Caco-2 (cell line): ENCODE measurements around the gene GGCT. TPM values are rescaled to one million over a fixed set of nuclear protein-coding genes. Genes with fewer than 3 reads are reported as not detected.

Experiments
- BruUV-seq: library from RNA; stranded (reverse); fragments of 400-500 nt; replicated peaks from 2 replicates; lab custom pipeline; 2021; lab: Mats Ljungman, UMichigan
- CTCF ChIA-PET: fragments of 300-600 bp; sonication (Branson Sonifier 250); formaldehyde crosslinking; loops from one replicate; lab custom pipeline; 2022; ENCODE audit warnings: antibody characterized with exemption; lab: Charles Lee
- POLR2A ChIA-PET: fragments of 300-600 bp; sonication (Branson Sonifier 250); formaldehyde crosslinking; loops from one replicate; lab custom pipeline; 2022; ENCODE audit warnings: antibody characterized with exemption; lab: Charles Lee
- DNase-seq, 2 experiments: peaks; one replicate each; pipeline versions ENCODE4 v3.0.0 to v3.0.0-alpha.2; 2020 to 2022
- H3K27me3 ChIP-seq: replicated peaks from 2 replicates; pipeline ENCODE4 v1.6.0; 2011; ENCODE audit warnings: low read length; ENCODE audit not compliant: control insufficient read depth, insufficient read depth
- H3K36me3 ChIP-seq: 2 replicates; pipeline ENCODE4 v1.5.1; 2011; ENCODE audit warnings: low read length; ENCODE audit not compliant: control insufficient read depth, insufficient read depth
- H3K4me1 ChIP-seq: fragments of 250-450 bp; sonication (Bioruptor Pico); 2 replicates; pipeline ENCODE4 v1.5.1; 2020; ENCODE audit warnings: mild to moderate bottlenecking
- H3K4me3 ChIP-seq: 2 replicates; pipeline ENCODE4 v1.5.1; 2011; ENCODE audit warnings: low read depth, mild to moderate bottlenecking, control low read depth, low read length
- H3K9me3 ChIP-seq: fragments of 250-450 bp; sonication (Bioruptor Pico); 2 replicates; pipeline ENCODE4 v1.5.1; 2020; ENCODE audit warnings: mild to moderate bottlenecking, moderate library complexity
- H3K27ac Mint-ChIP-seq: one replicate; pipeline ENCODE4 v1.8.0; 2022; ENCODE audit warnings: mixed read lengths; ENCODE audit not compliant: unreplicated experiment
- H3K27me3 Mint-ChIP-seq: one replicate; pipeline ENCODE4 v1.8.0; 2022; ENCODE audit warnings: mixed read lengths; ENCODE audit not compliant: insufficient read depth, unreplicated experiment
- H3K36me3 Mint-ChIP-seq: one replicate; pipeline ENCODE4 v1.8.0; 2022; ENCODE audit warnings: mild to moderate bottlenecking, mixed read lengths; ENCODE audit not compliant: insufficient read depth, unreplicated experiment
- H3K4me1 Mint-ChIP-seq: one replicate; pipeline ENCODE4 v1.8.0; 2022; ENCODE audit warnings: low read depth, mixed read lengths; ENCODE audit not compliant: unreplicated experiment
- H3K4me3 Mint-ChIP-seq: one replicate; pipeline ENCODE4 v1.8.0; 2022; ENCODE audit warnings: mild to moderate bottlenecking, moderate library complexity, mixed read lengths; ENCODE audit not compliant: unreplicated experiment
- H3K9me3 Mint-ChIP-seq: one replicate; pipeline ENCODE4 v1.8.0; 2022; ENCODE audit warnings: mixed read lengths; ENCODE audit not compliant: unreplicated experiment
- intact Hi-C: fragments of 100-400 bp; cut with micrococcal nuclease; formaldehyde crosslinking; loops from one replicate; pipeline ENCODE4 v1.10.0; 2022; ENCODE audit not compliant: unreplicated experiment
- total RNA-seq: library from RNA; stranded (reverse); gene quantifications from 2 replicates; pipeline ENCODE4 v1.2.3, GENCODE V29; 2022
- TF ChIP-seq, protein P1 (sequence below), 2 experiments: fragments of 200-600 bp in 1 of 2; IDR thresholded peaks; 1 replicate in 1 of 2; 2 replicates in 1 of 2; pipeline versions ENCODE4 v1.5.1 to v1.8.0; 2011 to 2022; ENCODE audit warnings: antibody characterized with exemption in 1 of 2, control low read depth in 1 of 2, inconsistent platforms in 1 of 2, low read depth in 1 of 2, low read length in 1 of 2, mild to moderate bottlenecking in 1 of 2, moderate library complexity in 1 of 2; ENCODE audit not compliant: insufficient read depth in 1 of 2, severe bottlenecking in 1 of 2, unreplicated experiment in 1 of 2

Gene GGCT
- total RNA-seq, 1 experiment from 2014 or later = 75.2 TPM

DNA sequence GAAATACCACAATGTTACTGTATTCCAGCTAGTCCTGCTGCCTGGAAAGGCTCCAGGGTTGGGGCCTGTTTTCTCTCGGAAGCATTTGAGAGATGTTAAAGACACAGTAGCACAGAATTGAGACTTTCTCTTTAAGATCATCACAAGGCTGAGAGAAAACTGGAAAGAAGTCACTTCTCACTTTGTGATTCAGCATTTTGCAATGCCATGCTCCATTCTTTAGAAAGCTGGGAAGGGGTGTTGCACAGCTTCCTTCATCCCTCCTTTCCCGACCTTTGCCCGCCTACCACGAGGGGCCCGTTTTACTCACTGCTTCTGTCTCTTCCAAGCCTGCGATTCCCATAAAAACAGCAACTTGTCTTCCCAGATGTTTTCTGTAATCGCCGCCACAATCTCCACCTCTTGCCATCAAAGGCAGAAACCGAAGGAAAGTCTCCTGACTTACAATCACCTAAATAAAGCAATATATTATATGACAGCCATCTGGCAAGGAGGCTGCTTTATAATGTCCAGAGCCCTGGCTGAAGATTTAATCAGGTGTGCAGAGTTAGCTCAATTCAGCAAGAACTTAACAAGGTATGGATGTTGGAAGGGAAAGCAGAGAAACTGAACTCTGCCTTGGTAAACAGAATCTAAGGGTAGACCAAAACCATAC is 44.9 kb downstream of the GGCT start:
- Mint-ChIP-seq H3K4me3 (peak overlapping the region; percentile 29), H3K4me1 (peaks cover 15% of the 10 kb centered on the region), H3K9me3 (no peaks in the 10 kb centered on the region), H3K27ac (peak overlapping the region; percentile 45), H3K36me3 (peaks cover 10% of the 10 kb centered on the region), H3K27me3 (no peaks in the 10 kb centered on the region)
- no peak overlapping the region for H3K4me3 ChIP-seq
- no peaks in the 10 kb centered on the region for H3K36me3 ChIP-seq
- intact Hi-C loops = no loop called here
- ChIA-PET POLR2A (interaction anchor here (0.6 kb wide), 1 partner anchor 34 kb away, joined by 4 read pairs; no protein-coding TSS in a partner anchor), CTCF (interaction anchor here (2.0 kb wide), 1 partner anchor 9 kb away, joined by 13 read pairs; no protein-coding TSS in a partner anchor)
- peak; percentile 60 to 80 for DNase-seq
- TF ChIP-seq, protein P1, sequence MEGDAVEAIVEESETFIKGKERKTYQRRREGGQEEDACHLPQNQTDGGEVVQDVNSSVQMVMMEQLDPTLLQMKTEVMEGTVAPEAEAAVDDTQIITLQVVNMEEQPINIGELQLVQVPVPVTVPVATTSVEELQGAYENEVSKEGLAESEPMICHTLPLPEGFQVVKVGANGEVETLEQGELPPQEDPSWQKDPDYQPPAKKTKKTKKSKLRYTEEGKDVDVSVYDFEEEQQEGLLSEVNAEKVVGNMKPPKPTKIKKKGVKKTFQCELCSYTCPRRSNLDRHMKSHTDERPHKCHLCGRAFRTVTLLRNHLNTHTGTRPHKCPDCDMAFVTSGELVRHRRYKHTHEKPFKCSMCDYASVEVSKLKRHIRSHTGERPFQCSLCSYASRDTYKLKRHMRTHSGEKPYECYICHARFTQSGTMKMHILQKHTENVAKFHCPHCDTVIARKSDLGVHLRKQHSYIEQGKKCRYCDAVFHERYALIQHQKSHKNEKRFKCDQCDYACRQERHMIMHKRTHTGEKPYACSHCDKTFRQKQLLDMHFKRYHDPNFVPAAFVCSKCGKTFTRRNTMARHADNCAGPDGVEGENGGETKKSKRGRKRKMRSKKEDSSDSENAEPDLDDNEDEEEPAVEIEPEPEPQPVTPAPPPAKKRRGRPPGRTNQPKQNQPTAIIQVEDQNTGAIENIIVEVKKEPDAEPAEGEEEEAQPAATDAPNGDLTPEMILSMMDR (IDR thresholded peaks at IDR 0.05; ENCODE audit: insufficient read depth in 1 of 2, low read depth in 1 of 2, low read length in 1 of 2, severe bottlenecking in 1 of 2, unreplicated experiment in 1 of 2) = no peak
- no peaks in the 10 kb centered on the region for H3K27me3 ChIP-seq
- peaks cover 22% of the 10 kb centered on the region for H3K4me1 ChIP-seq
- BruUV-seq = no TSS peak
- no peaks in the 10 kb centered on the region for H3K9me3 ChIP-seq

DNA sequence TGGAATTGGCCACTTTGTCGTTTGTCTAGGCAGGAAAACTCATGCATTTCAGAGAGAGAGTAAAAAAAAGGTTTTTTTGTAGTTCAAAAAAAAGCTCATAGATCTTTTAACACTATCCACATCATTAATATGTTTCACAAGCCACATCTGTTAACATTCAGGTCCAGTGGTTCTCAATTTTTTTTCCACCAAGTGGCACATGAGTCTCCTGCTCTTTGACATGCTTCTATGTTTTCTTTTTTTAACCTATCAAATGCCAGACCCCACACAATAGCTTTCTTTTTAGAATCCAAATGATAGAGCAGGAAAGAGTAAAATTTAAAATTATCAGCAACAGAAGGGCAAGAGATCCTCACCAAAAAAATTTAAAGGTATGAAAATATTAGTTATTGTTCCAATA is 46.3 kb downstream of the GGCT start:
- no peaks in the 10 kb centered on the region for H3K27me3 Mint-ChIP-seq
- peaks cover 23% of the 10 kb centered on the region for H3K4me1 ChIP-seq
- H3K4me3 Mint-ChIP-seq = no peak overlapping the region
- no TSS peak for BruUV-seq
- no peaks in the 10 kb centered on the region for H3K27me3 ChIP-seq
- no peaks in the 10 kb centered on the region for H3K9me3 ChIP-seq
- H3K9me3 Mint-ChIP-seq = no peaks in the 10 kb centered on the region
- CTCF ChIA-PET = interaction anchor here (2.0 kb wide), 1 partner anchor 11 kb away, joined by 13 read pairs; no protein-coding TSS in a partner anchor
- TF ChIP-seq, protein P1 (IDR thresholded peaks at IDR 0.05; ENCODE audit: insufficient read depth in 1 of 2, low read depth in 1 of 2, low read length in 1 of 2, severe bottlenecking in 1 of 2, unreplicated experiment in 1 of 2) = no peak
- intact Hi-C loops = no loop called here
- POLR2A ChIA-PET = no interaction called here
- DNase-seq = no peak
- H3K4me1 Mint-ChIP-seq = peaks cover 15% of the 10 kb centered on the region
- no peak overlapping the region for H3K27ac Mint-ChIP-seq
- no peaks in the 10 kb centered on the region for H3K36me3 ChIP-seq
- H3K4me3 ChIP-seq = no peak overlapping the region
- H3K36me3 Mint-ChIP-seq = peaks cover 10% of the 10 kb centered on the region

DNA sequence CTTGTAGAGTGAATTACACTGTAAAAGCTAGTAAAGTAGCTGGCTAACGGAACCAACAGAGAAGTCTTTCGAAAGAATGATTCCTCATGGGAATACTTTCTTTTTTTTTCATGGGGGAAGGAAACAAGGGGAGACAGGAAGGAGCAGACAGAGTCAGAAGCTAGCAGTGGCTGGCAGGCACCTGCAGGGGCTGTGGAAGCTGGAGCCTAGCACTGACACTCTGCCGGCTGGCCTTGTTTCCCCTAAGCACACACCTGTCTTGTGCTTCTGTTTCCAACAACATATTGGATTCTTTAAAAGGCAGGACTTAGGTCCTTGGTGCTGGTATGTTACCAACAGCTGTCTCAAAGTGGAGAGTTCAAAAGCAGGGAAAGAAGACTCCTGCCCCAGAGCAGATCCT is 50.7 kb downstream of the GGCT start:
- Histone ChIP-seq H3K27me3 (no peaks in the 10 kb centered on the region), H3K36me3 (no peaks in the 10 kb centered on the region; the same call in 1 of the 2 replicates), H3K9me3 (no peaks in the 10 kb centered on the region), H3K4me1 (peaks cover 12% of the 10 kb centered on the region), H3K4me3 (no peak overlapping the region)
- POLR2A ChIA-PET = no interaction called here
- no peak overlapping the region for H3K27ac Mint-ChIP-seq
- no TSS peak for BruUV-seq
- no peak for DNase-seq
- CTCF ChIA-PET = no interaction called here
- no peaks in the 10 kb centered on the region for H3K27me3 Mint-ChIP-seq
- intact Hi-C loops = no loop called here
- no peaks in the 10 kb centered on the region for H3K4me1 Mint-ChIP-seq
- no peak overlapping the region for H3K4me3 Mint-ChIP-seq
- H3K9me3 Mint-ChIP-seq = no peaks in the 10 kb centered on the region
- H3K36me3 Mint-ChIP-seq = peaks cover 4% of the 10 kb centered on the region
- TF ChIP-seq, protein P1 (IDR thresholded peaks at IDR 0.05; ENCODE audit: insufficient read depth in 1 of 2, low read depth in 1 of 2, low read length in 1 of 2, severe bottlenecking in 1 of 2, unreplicated experiment in 1 of 2) = no peak
